Measurements from ENCODE around the gene AQP3.
"Not testable (repeated sequence)": the region's sequence is repeated elsewhere in the genome, so short reads cannot be mapped to it uniquely, and the experiment has no call there.

Gene AQP3

GRCh38 chr9:33404788-33405362 lies 42.5 kb downstream of the AQP3 start:
- no peak for DNase-seq

- no peak for DNase-seq
Measured at GRCh38 chr9:33403941-33404787, 43.2 kb downstream of the AQP3 start.

DNA sequence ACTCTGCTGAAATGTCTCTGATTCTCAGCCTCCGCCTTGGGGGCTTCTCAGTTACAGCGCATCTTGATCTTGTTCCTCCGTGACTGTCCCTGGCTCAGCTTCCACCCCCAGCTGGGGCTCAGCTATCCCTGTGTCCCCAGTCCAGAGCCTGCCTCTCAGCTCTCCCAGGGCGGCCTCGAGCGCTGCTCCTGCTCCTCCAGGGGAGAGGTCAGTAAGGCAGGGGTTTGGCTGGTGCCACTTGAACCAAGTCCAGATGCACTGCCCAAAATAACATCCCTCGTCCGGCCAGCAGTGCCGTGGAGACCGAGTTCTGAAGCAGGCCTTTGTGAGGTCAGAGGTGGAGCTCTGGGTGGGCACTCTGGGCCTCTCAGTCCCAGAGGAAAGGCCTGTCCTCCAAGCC lies 45.0 kb downstream of the AQP3 start, which contains the start of gene AQP7:
Gene AQP7 (minus strand): TSS at position 198 of the 400 bp plus-strand sequence. CDS start 1,306 bp downstream, outside the sequence.
- DNase-seq, result not testable (repeated sequence)

DNA sequence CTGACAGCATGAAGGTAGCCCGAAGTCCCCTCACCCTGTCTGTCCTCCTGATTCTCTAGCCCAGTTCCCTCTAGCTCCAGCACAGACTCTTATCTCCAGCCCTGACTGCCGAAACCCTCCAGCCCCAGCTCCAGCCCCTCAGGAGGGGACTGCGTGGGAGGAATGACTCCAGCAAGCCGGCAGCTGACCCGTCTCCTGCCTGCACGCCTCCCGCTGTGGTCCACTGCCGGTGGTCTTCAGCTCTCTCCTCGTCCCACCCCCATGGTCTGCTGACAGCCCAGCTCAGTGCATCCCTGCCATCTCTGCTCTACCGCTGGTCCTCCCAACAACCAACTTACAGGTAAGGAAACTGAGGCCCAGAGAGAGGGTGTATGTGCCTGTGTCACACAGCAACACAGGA lies 45.6 kb downstream of the AQP3 start:
- DNase-seq, result not testable (repeated sequence)

GRCh38 chr9:33399047-33399446 lies 48.3 kb downstream of the AQP3 start:
- not testable (repeated sequence) for DNase-seq

DNA sequence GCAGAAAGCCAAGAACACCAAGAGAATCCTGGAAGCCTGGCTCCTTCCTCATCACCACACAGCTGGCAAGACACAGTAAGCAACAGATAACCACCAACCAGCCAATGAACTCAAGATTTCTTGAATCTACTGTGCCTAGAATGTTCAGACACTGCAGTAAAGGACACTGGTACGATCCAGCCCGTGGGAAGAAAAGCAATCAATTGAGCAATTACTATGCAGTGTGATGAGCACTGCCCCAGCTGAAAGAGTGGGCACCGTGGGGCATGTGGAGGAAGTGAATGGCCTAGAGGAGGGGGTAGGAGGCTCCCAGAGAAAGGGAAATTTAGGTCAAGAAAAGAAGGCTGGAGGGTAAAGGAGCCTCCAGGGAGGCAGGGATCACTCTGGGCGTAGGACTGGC lies 49.6 kb downstream of the AQP3 start:
- not testable (repeated sequence) for DNase-seq

GRCh38 chr9:33395159-33395879 lies 52.1 kb downstream of the AQP3 start:
- not testable (repeated sequence) for DNase-seq

DNA sequence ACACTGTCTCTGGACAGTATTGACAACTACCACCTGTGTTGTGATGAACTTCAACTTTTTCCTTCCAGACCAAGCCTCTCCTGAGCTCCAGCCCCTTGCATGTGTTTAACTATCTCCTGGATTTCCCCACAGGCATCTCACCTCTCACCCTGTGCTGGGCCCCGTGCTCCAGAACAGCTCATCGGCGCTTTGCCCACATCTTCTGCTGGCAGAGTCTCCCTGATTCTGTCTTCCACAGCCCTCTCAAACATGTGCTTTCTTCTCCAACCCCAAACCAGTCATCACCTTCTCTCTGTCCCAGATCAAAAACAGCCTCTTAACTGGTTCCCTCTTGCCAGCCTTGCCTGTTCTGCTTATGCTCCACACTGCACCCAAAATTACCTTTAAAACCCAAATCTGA lies 53.4 kb downstream of the AQP3 start:
- not testable (repeated sequence) for DNase-seq

GRCh38 chr9:33393581-33393980 lies 53.8 kb downstream of the AQP3 start:
- DNase-seq, result no peak

DNA sequence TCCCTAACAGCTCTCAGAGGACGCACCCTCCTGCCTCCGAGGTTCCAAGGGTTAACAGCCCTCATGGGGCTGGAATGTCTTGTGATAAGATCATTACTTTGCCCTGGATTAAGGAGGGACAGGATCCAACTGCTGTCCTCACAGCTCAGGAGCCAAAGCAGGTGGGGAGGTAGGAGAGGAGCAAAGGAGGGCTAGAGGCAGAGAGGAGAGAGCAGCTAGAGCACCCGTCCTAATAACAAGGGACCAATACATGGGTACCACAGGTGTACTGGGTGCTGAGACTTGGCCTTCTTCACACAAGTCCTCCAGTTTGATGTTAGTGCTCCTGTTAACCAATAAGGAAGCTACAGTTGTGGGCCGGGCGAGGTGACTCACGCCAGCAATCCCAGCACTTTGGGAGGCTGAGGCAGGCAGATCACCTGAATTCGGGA lies 54.8 kb downstream of the AQP3 start:
- not testable (repeated sequence) for DNase-seq
